Measurements from ENCODE around the gene IFI35.
"Not testable (repeated sequence)": the region's sequence is repeated elsewhere in the genome, so short reads cannot be mapped to it uniquely, and the experiment has no call there.

Gene IFI35

GRCh38 chr17:43042025-43042628 lies 35.5 kb downstream of the IFI35 start:
- Mint-ChIP-seq H3K36me3 (peaks cover 23% of the 10 kb centered on the region), H3K9me3 (no peaks in the 10 kb centered on the region), H3K27me3 (no peaks in the 10 kb centered on the region), H3K4me1 (no peaks in the 10 kb centered on the region), H3K4me3 (no peak overlapping the region), H3K27ac (no peak overlapping the region)
- DNase-seq = no peak
- CTCF ChIA-PET = no interaction called here

GRCh38 chr17:43043307-43043706 lies 36.7 kb downstream of the IFI35 start:
- CTCF ChIA-PET = interaction anchor here (1.0 kb wide), 1 partner anchor 37 kb away, joined by 3 read pairs; the partner anchor contains the start of gene IFI35
- DNase-seq = no peak
- H3K27ac Mint-ChIP-seq = no peak overlapping the region
- H3K4me1 Mint-ChIP-seq = no peaks in the 10 kb centered on the region
- H3K4me3 Mint-ChIP-seq = no peak overlapping the region
- H3K27me3 Mint-ChIP-seq = no peaks in the 10 kb centered on the region
- H3K9me3 Mint-ChIP-seq = no peaks in the 10 kb centered on the region
- H3K36me3 Mint-ChIP-seq = peaks cover 29% of the 10 kb centered on the region

GRCh38 chr17:43044024-43044423 lies 37.4 kb downstream of the IFI35 start:
- peaks cover 33% of the 10 kb centered on the region for H3K36me3 Mint-ChIP-seq
- no peak overlapping the region for H3K27ac Mint-ChIP-seq
- DNase-seq = no peak
- H3K27me3 Mint-ChIP-seq = no peaks in the 10 kb centered on the region
- no peak overlapping the region for H3K4me3 Mint-ChIP-seq
- H3K4me1 Mint-ChIP-seq = no peaks in the 10 kb centered on the region
- CTCF ChIA-PET = no interaction called here
- no peaks in the 10 kb centered on the region for H3K9me3 Mint-ChIP-seq

GRCh38 chr17:43051969-43052368 lies 45.4 kb downstream of the IFI35 start:
- Mint-ChIP-seq H3K4me3 (no peak overlapping the region), H3K36me3 (peaks cover 51% of the 10 kb centered on the region), H3K9me3 (no peaks in the 10 kb centered on the region), H3K4me1 (no peaks in the 10 kb centered on the region), H3K27me3 (no peaks in the 10 kb centered on the region), H3K27ac (no peak overlapping the region)
- DNase-seq = no peak
- CTCF ChIA-PET = no interaction called here

GRCh38 chr17:43053008-43053407 lies 46.4 kb downstream of the IFI35 start:
- not testable (repeated sequence) for H3K9me3 Mint-ChIP-seq, H3K4me1 Mint-ChIP-seq, H3K27ac Mint-ChIP-seq

GRCh38 chr17:43056051-43056450 lies 49.5 kb downstream of the IFI35 start:
- Mint-ChIP-seq H3K27ac (no peak overlapping the region), H3K9me3 (no peaks in the 10 kb centered on the region), H3K36me3 (peaks cover 40% of the 10 kb centered on the region), H3K27me3 (no peaks in the 10 kb centered on the region), H3K4me1 (no peaks in the 10 kb centered on the region), H3K4me3 (no peak overlapping the region)
- CTCF ChIA-PET = no interaction called here
- DNase-seq = no peak

More at GRCh38 chr17:43053008-43053407, 46.4 kb downstream of the IFI35 start:
- CTCF ChIA-PET, H3K27me3 Mint-ChIP-seq, DNase-seq, H3K4me3 Mint-ChIP-seq: not testable (repeated sequence)
- H3K36me3 Mint-ChIP-seq = peaks cover 46% of the 10 kb centered on the region

- H3K36me3 Mint-ChIP-seq = peaks cover 30% of the 10 kb centered on the region
- no peaks in the 10 kb centered on the region for H3K4me1 Mint-ChIP-seq
- H3K4me3 Mint-ChIP-seq = no peak overlapping the region
- H3K27me3 Mint-ChIP-seq = no peaks in the 10 kb centered on the region
- H3K9me3 Mint-ChIP-seq = no peaks in the 10 kb centered on the region
- CTCF ChIA-PET = no interaction called here
- no peak overlapping the region for H3K27ac Mint-ChIP-seq
- no peak for DNase-seq
Measured at GRCh38 chr17:43062984-43063638, 56.5 kb downstream of the IFI35 start.
